ENCODE measurements around the gene GBP2.
A peak's percentile ranks its signal among the peaks of the same experiment; 100 is the strongest.
"Not testable (repeated sequence)": the region's sequence is repeated elsewhere in the genome, so short reads cannot be mapped to it uniquely, and the experiment has no call there.

The GBP2 gene

GRCh38 chr1:89126602-89127565, 970 bp upstream of the GBP2 start:
- DNase-seq (ENCODE audit: low read depth in 2 of 2): peak; percentile 54 to 56

- no peak for DNase-seq (ENCODE audit: low read depth in 2 of 2)
These were observed 538 bp downstream of the GBP2 start for GRCh38 chr1:89125240-89125912.

- DNase-seq (ENCODE audit: low read depth in 2 of 2): no peak
These were observed 4.3 kb downstream of the GBP2 start for GRCh38 chr1:89121641-89122040.

GRCh38 chr1:89114662-89115061, 11.3 kb downstream of the GBP2 start:
- DNase-seq (ENCODE audit: low read depth in 2 of 2): no peak

GRCh38 chr1:89112871-89113613, 12.9 kb downstream of the GBP2 start:
- DNase-seq (ENCODE audit: low read depth in 2 of 2): no peak

- no peak for DNase-seq (ENCODE audit: low read depth in 2 of 2)
These were observed 21.2 kb downstream of the GBP2 start for GRCh38 chr1:89104687-89105086.

GRCh38 chr1:89104147-89104546, 21.8 kb downstream of the GBP2 start:
- no peak for DNase-seq (ENCODE audit: low read depth in 2 of 2)

GRCh38 chr1:89102021-89102420, 23.9 kb downstream of the GBP2 start:
- DNase-seq (ENCODE audit: low read depth in 2 of 2): no peak

GRCh38 chr1:89100412-89100811, 25.5 kb downstream of the GBP2 start:
- no peak for DNase-seq (ENCODE audit: low read depth in 2 of 2)

- DNase-seq (ENCODE audit: low read depth in 2 of 2): no peak
These were observed 27.1 kb downstream of the GBP2 start for GRCh38 chr1:89098857-89099256.

GRCh38 chr1:89095737-89096136, 30.2 kb downstream of the GBP2 start:
- no peak for DNase-seq (ENCODE audit: low read depth in 2 of 2)

- no peak for DNase-seq (ENCODE audit: low read depth in 2 of 2)
These were observed 36.0 kb downstream of the GBP2 start for GRCh38 chr1:89089962-89090361.

- no peak for DNase-seq (ENCODE audit: low read depth in 2 of 2)
These were observed 37.3 kb downstream of the GBP2 start for GRCh38 chr1:89088572-89088971.

GRCh38 chr1:89087241-89087640, 38.7 kb downstream of the GBP2 start:
- DNase-seq (ENCODE audit: low read depth in 2 of 2): no peak

- no peak for DNase-seq (ENCODE audit: low read depth in 2 of 2)
These were observed 40.1 kb downstream of the GBP2 start for GRCh38 chr1:89085781-89086180.

GRCh38 chr1:89081005-89081404, 44.9 kb downstream of the GBP2 start:
- DNase-seq (ENCODE audit: low read depth in 2 of 2): no peak

- DNase-seq (ENCODE audit: low read depth in 2 of 2): not testable (repeated sequence)
These were observed 45.8 kb downstream of the GBP2 start for GRCh38 chr1:89080068-89080467.

GRCh38 chr1:89072466-89073065, 53.3 kb downstream of the GBP2 start:
- DNase-seq (ENCODE audit: low read depth in 2 of 2): not testable (repeated sequence)

- DNase-seq (ENCODE audit: low read depth in 2 of 2): no peak
These were observed 55.4 kb downstream of the GBP2 start for GRCh38 chr1:89070509-89070908.

- no peak for DNase-seq (ENCODE audit: low read depth in 2 of 2)
These were observed 56.0 kb downstream of the GBP2 start for GRCh38 chr1:89069951-89070350.

GRCh38 chr1:89068291-89068690, 57.6 kb downstream of the GBP2 start:
- DNase-seq (ENCODE audit: low read depth in 2 of 2): no peak
